GM21619 (cell line): ENCODE data around the gene HIP1.
"Not testable (repeated sequence)": the region's sequence is repeated elsewhere in the genome, so short reads cannot be mapped to it uniquely, and the experiment has no call there.

Experiments
- ATAC-seq: cut with Tn5 transposase; IDR thresholded peaks from one replicate; pipeline ENCODE4 v1.9.1; 2021; ENCODE audit not compliant: unreplicated experiment

HIP1 gene

GRCh38 chr7:75717746-75718145 lies 21.0 kb downstream of the HIP1 start:
- not testable (repeated sequence) for ATAC-seq

- ATAC-seq, result no peak
Measured at GRCh38 chr7:75716992-75717626, 21.6 kb downstream of the HIP1 start.

GRCh38 chr7:75715864-75716263 lies 22.9 kb downstream of the HIP1 start:
- no peak for ATAC-seq

GRCh38 chr7:75712517-75713361 lies 26.0 kb downstream of the HIP1 start:
- no peak for ATAC-seq

- ATAC-seq, result no peak
Measured at GRCh38 chr7:75711656-75712514, 26.9 kb downstream of the HIP1 start.

- no peak for ATAC-seq
Measured at GRCh38 chr7:75711076-75711475, 27.7 kb downstream of the HIP1 start.

- ATAC-seq, result no peak
Measured at GRCh38 chr7:75704928-75705327, 33.8 kb downstream of the HIP1 start.

GRCh38 chr7:75702515-75702914 lies 36.2 kb downstream of the HIP1 start:
- no peak for ATAC-seq

- no peak for ATAC-seq
Measured at GRCh38 chr7:75699993-75700392, 38.7 kb downstream of the HIP1 start.

- no peak for ATAC-seq
Measured at GRCh38 chr7:75698358-75698757, 40.4 kb downstream of the HIP1 start.

- no peak for ATAC-seq
Measured at GRCh38 chr7:75696263-75697037, 42.3 kb downstream of the HIP1 start.

GRCh38 chr7:75694638-75695399 lies 43.9 kb downstream of the HIP1 start:
- no peak for ATAC-seq

GRCh38 chr7:75693668-75694067 lies 45.1 kb downstream of the HIP1 start:
- not testable (repeated sequence) for ATAC-seq

- ATAC-seq, result no peak
Measured at GRCh38 chr7:75691793-75692543, 46.8 kb downstream of the HIP1 start.

GRCh38 chr7:75690121-75690523 lies 48.6 kb downstream of the HIP1 start:
- ATAC-seq, result no peak

GRCh38 chr7:75689246-75690099 lies 49.3 kb downstream of the HIP1 start:
- no peak for ATAC-seq

GRCh38 chr7:75688200-75689136 lies 50.3 kb downstream of the HIP1 start:
- ATAC-seq, result no peak
